ENCODE measurements around the gene SPOCK1.
"Not testable (repeated sequence)": the region's sequence is repeated elsewhere in the genome, so short reads cannot be mapped to it uniquely, and the experiment has no call there.

The SPOCK1 gene

DNA sequence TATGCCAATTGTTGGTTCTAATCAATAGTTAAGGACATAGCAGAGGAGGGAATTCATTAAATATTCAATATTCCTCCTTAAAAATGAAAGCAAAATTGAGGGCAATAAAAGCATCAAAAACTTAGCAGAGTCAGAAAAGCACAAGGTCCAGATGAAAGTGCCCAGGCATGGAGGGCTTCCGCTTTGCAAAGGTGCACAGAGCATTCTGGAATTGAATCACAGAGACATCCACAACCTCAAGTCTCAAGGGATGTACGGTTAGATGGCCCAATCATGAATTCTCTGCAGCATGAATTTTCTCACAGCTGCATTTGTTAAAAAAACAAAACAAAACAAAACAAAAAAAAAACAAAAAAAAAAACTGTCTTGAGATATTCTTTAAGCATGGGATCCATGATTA is 253.7 kb downstream of the SPOCK1 start:
- Histone ChIP-seq H3K4me3 (no peak overlapping the region), H3K27ac (no peak overlapping the region)
- TF ChIP-seq, protein P1, sequence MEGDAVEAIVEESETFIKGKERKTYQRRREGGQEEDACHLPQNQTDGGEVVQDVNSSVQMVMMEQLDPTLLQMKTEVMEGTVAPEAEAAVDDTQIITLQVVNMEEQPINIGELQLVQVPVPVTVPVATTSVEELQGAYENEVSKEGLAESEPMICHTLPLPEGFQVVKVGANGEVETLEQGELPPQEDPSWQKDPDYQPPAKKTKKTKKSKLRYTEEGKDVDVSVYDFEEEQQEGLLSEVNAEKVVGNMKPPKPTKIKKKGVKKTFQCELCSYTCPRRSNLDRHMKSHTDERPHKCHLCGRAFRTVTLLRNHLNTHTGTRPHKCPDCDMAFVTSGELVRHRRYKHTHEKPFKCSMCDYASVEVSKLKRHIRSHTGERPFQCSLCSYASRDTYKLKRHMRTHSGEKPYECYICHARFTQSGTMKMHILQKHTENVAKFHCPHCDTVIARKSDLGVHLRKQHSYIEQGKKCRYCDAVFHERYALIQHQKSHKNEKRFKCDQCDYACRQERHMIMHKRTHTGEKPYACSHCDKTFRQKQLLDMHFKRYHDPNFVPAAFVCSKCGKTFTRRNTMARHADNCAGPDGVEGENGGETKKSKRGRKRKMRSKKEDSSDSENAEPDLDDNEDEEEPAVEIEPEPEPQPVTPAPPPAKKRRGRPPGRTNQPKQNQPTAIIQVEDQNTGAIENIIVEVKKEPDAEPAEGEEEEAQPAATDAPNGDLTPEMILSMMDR (IDR thresholded peaks at IDR 0.05) = no peak
- DNase-seq (ENCODE audit: low spot score) = no peak

DNA sequence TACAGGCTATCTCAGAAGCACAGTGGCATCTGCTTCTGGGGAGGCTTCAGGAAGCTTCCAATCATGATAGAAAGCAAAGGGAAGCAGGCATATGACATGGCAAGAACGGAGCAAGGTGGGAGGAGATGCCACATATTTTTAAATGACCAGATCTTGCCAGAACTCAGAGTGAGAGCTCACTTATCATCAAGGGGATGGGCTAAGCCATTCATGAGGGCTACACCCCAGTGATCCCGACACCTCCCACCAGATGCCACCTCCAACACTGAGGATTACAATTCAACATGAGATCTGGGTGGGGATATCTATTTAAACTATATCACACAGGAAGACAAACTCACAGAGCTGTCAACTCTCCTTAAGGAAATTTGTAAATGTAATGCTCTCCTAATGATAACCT is 258.8 kb downstream of the SPOCK1 start:
- no peak overlapping the region for H3K4me3 ChIP-seq
- TF ChIP-seq, protein P1 (IDR thresholded peaks at IDR 0.05) = no peak
- no peak for DNase-seq (ENCODE audit: low spot score)
- H3K27ac ChIP-seq = no peak overlapping the region

DNA sequence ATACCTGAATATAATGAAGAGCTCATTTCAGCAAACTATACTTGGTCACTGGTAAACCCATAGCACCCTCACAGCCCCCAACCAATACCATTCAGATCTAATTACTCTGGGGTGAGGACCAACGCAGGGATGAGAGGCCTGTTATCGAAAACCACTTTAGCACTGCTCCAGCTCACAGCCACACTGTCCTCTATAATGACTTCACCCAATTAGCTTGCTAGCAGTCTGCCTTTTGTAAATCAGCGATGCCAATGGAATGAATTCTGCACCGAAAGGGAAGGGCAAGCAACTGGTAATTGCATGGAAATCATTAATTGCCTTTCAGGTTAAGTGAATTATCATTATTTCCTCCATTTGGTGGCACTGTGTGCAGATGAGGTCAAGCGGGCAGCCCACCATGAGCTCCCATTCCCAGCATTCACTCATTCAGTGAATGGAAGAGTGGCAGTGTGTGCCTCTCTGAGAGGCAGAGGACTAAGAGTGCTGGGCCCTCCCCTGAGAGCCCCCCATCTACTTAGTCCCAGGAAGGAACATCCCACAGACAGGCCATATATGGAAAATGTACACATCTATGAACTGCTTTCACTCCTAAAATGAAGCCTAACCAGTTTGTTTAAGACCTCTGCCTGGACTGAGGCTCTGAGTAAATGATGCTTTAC is 262.1 kb downstream of the SPOCK1 start:
- DNase-seq (ENCODE audit: low spot score) = no peak
- TF ChIP-seq, protein P1 (IDR thresholded peaks at IDR 0.05) = no peak
- Histone ChIP-seq H3K4me3 (no peak overlapping the region), H3K27ac (no peak overlapping the region)

DNA sequence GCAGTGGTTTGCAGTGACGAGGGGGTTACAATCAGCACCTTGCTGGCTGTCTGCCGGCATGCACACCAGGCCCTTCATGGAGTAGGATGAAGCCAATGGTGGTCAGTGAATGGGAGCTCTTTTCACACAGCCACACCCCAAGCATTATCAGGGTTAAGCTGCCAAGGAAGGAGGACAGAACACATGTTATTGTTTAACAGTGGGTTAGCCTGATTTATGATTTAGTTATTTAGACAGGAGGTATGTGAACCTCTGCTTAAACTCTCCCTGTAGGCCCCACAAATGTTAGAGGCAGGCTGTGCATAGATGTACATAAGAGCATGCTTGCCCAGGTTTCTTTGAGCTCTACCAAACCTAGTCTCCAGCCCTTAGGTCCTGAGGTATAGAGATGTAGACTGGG is 262.9 kb downstream of the SPOCK1 start:
- no peak for DNase-seq (ENCODE audit: low spot score)
- no peak overlapping the region for H3K27ac ChIP-seq
- TF ChIP-seq, protein P1 (IDR thresholded peaks at IDR 0.05) = no peak
- H3K4me3 ChIP-seq = no peak overlapping the region

DNA sequence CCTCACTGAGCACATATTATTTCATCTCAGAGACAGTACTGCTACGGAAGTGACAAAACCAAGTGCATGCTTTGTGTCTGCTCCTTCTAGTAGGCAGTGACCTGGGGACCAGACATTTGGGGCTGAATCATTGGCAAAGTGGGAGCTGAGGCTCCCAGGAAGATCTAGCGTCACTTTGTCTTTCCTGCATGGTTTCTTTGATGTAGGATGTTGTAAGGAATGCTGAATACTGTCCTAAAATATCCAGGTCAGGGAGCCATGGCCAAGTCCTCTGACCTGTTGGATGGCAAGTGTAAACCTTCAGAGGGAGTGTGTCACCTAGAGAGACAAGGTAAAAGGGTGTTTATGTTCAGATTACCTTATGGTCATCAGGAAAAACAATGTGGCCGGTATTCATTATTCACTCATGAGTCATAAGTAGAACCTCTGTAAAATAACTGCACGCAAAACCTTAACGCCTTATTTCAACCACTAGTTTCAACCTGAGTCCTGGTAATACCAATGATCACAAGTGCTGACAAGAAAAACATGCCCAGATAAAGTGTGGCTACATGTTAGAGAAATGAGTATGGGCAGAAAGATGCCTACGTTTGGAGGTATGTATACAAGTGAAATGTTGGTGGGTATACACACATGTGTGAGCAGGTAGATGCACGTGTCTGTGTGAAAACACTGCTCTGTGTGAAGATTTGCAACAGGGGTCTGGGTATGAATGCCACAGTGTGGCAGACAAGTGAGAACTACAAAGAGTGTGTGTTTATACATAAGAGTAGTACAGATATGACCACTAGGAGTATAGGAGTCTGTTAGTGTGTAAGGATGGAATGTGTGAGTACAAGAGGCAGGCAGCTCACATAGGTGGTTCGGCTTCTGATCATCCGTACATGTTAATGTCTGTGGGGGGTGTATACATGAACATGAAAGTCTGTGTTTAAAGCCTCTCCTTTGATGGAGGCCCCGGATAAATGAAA is 263.9 kb downstream of the SPOCK1 start:
- Histone ChIP-seq H3K27ac (no peak overlapping the region), H3K4me3 (no peak overlapping the region)
- TF ChIP-seq, protein P1 (IDR thresholded peaks at IDR 0.05) = no peak
- no peak for DNase-seq (ENCODE audit: low spot score)

DNA sequence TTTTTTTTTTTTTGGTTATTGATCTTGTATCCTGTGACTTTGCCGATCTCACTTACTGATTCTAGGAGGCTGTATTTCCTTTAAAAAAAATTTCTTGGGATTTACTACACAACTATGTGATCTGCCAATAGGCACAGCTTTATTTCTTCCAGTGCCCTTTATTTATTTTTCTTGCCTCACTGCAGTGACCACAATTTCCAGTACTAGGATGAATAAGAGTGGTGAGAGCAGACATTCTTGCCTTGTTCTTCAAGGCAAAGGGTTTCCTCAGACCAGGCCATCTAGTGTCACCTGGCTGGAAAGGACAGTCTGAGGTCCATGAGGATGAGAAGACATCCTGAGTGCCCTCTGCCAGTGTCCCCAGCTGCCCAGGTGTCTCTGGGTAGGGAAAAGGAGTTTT is 265.4 kb downstream of the SPOCK1 start:
- no peak for DNase-seq (ENCODE audit: low spot score)
- Histone ChIP-seq H3K27ac (no peak overlapping the region), H3K4me3 (no peak overlapping the region)
- TF ChIP-seq, protein P1 (IDR thresholded peaks at IDR 0.05) = no peak

DNA sequence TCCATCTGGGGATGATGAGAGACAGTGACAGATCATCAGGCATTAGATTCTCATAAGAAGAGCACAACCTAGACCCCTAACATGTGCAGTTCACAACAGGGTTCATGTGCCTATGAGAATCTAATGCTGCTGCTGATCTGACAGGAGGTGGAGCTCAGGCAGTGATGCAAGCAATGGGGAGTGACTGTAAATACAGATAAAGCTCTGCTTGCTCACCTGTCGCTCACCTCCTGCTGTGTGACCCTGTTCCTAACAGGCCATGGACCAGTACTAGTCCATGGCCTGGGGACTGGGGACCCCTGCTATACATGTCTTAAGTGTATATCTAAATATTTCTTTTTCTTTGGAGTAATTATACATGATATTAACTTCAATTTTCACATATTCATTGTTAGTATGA is 265.8 kb downstream of the SPOCK1 start:
- H3K4me3 ChIP-seq; DNase-seq (ENCODE audit: low spot score): not testable (repeated sequence)

More for the DNA sequence above, 265.8 kb downstream of the SPOCK1 start:
- not testable (repeated sequence) for H3K27ac ChIP-seq
